H1 (cell line): ENCODE data around the gene NETO1. TPM values are rescaled to one million over a fixed set of nuclear protein-coding genes. Genes with fewer than 3 reads are reported as not detected.

ENCODE experiments used
- CTCF ChIA-PET: fragments of 300-600 bp; sonication (Branson Sonifier 250); formaldehyde crosslinking; loops from one replicate; lab custom pipeline; 2021; ENCODE audit not compliant: partially characterized antibody; lab: Charles Lee
- POLR2A ChIA-PET: fragments of 300-600 bp; sonication (Branson Sonifier 250); formaldehyde crosslinking; loops from one replicate; lab custom pipeline; 2021; ENCODE audit warnings: inconsistent platforms; ENCODE audit not compliant: partially characterized antibody; lab: Charles Lee
- DNase-seq, 2 experiments: peaks; one replicate each; pipeline versions ENCODE4 v3.0.0 to v3.0.0-alpha.2; 2010 to 2022; ENCODE audit warnings: low spot score in 2 of 2, low read depth in 1 of 2, mixed read lengths in 1 of 2
- FAIRE-seq: peaks from 2 replicates; lab custom pipeline; 2011; peaks lifted over from hg19 to GRCh38; lab: Jason Lieb, UNC
- H2AFZ ChIP-seq: 2 replicates; pipeline ENCODE4 v1.8.1; 2012; ENCODE audit warnings: low read length, inconsistent platforms
- H2AK5ac ChIP-seq: 2 replicates; pipeline ENCODE4 v1.6.1; 2013; ENCODE audit warnings: low read depth, low read length
- H2BK120ac ChIP-seq: replicated peaks from 2 replicates; pipeline ENCODE3; 2013; ENCODE audit warnings: low read depth, low read length, inconsistent platforms
- H2BK12ac ChIP-seq: 2 replicates; pipeline ENCODE4 v1.6.1; 2013; ENCODE audit warnings: low read depth, low read length
- H2BK15ac ChIP-seq: 2 replicates; pipeline ENCODE4 v1.6.1; 2013; ENCODE audit warnings: low read length
- H2BK20ac ChIP-seq: 2 replicates; pipeline ENCODE4 v1.6.1; 2013; ENCODE audit warnings: low read length
- H2BK5ac ChIP-seq: 2 replicates; pipeline ENCODE4 v1.6.1; 2013; ENCODE audit warnings: low read depth, low read length
- H3K14ac ChIP-seq: 2 replicates; pipeline ENCODE4 v1.6.1; 2013; ENCODE audit warnings: inconsistent platforms; ENCODE audit not compliant: insufficient read length
- H3K18ac ChIP-seq: 2 replicates; pipeline ENCODE4 v1.6.1; 2013; ENCODE audit warnings: low read length; ENCODE audit errors: extremely low read depth
- H3K23ac ChIP-seq: 2 replicates; pipeline ENCODE4 v1.6.1; 2013; ENCODE audit warnings: inconsistent platforms; ENCODE audit not compliant: insufficient read length
- H3K23me2 ChIP-seq: 2 replicates; pipeline ENCODE4 v1.6.1; 2013; ENCODE audit warnings: low read depth, low read length
- H3K27ac ChIP-seq: 2 replicates; pipeline ENCODE4 v1.6.1; 2011; ENCODE audit warnings: low read depth, low read length, inconsistent platforms
- H3K27me3 ChIP-seq, 4 experiments: replicated peaks in 1 of 4; 1 replicate in 1 of 4; 2 replicates in 3 of 4; pipeline versions ENCODE4 v1.6.1 to v1.8.1; 2011 to 2013; ENCODE audit warnings: low read length in 3 of 4, mild to moderate bottlenecking in 3 of 4, inconsistent platforms in 2 of 4, mixed read lengths in 2 of 4, moderate library complexity in 1 of 4; ENCODE audit not compliant: control insufficient read depth in 3 of 4, insufficient read depth in 3 of 4; ENCODE audit errors: extremely low read depth in 1 of 4
- H3K36me3 ChIP-seq, 4 experiments: 2 replicates each; pipeline versions ENCODE4 v1.6.1 to v1.8.1; 2011 to 2013; ENCODE audit warnings: mild to moderate bottlenecking in 4 of 4, low read length in 3 of 4, moderate library complexity in 2 of 4, control low read depth in 1 of 4, inconsistent platforms in 1 of 4; ENCODE audit not compliant: insufficient read depth in 4 of 4, control insufficient read depth in 2 of 4
- H3K4ac ChIP-seq: replicated peaks from 2 replicates; pipeline ENCODE3; 2013; ENCODE audit warnings: low read length, low read depth, mixed read lengths, inconsistent platforms; ENCODE audit not compliant: insufficient read length
- H3K4me1 ChIP-seq, 4 experiments: replicated peaks in 1 of 4; 1 replicate in 1 of 4; 2 replicates in 3 of 4; pipeline versions ENCODE4 v1.6.1 to v1.8.1; 2011 to 2013; ENCODE audit warnings: low read length in 3 of 4, inconsistent platforms in 2 of 4, mixed read lengths in 1 of 4; ENCODE audit not compliant: insufficient read depth in 4 of 4, control insufficient read depth in 3 of 4
- H3K4me2 ChIP-seq, 2 experiments: 2 replicates each; pipeline versions ENCODE4 v1.6.1 to v1.8.1; 2011 to 2013; ENCODE audit warnings: low read depth in 2 of 2, low read length in 2 of 2, control low read depth in 1 of 2, inconsistent platforms in 1 of 2, mild to moderate bottlenecking in 1 of 2; ENCODE audit not compliant: insufficient read depth in 1 of 2
- H3K4me3 ChIP-seq, 4 experiments: fragments of 200-600, 300-600 bp in 1 of 4; sonication (generic), shearing (Covaris generic), sonication (Bioruptor Twin) in 1 of 4; 2 replicates each; pipeline versions ENCODE4 v1.5.1 to v1.8.1; 2011 to 2016; ENCODE audit warnings: low read length in 4 of 4, low read depth in 3 of 4, control low read depth in 2 of 4, inconsistent platforms in 2 of 4, mild to moderate bottlenecking in 2 of 4, mixed read lengths in 1 of 4, moderate library complexity in 1 of 4; ENCODE audit not compliant: insufficient read depth in 2 of 4; ENCODE audit errors: extremely low read depth in 1 of 4
- H3K56ac ChIP-seq: replicated peaks from 2 replicates; pipeline ENCODE3; 2013; ENCODE audit warnings: low read depth, mild to moderate bottlenecking, mixed read lengths, low read length, inconsistent platforms; ENCODE audit not compliant: insufficient read length
- H3K79me1 ChIP-seq: 2 replicates; pipeline ENCODE4 v1.6.1; 2013; ENCODE audit warnings: low read depth, low read length, control low read depth
- H3K79me2 ChIP-seq, 2 experiments: 2 replicates each; pipeline versions ENCODE4 v1.6.1 to v1.8.1; 2012 to 2013; ENCODE audit warnings: low read length in 2 of 2, mild to moderate bottlenecking in 2 of 2, inconsistent platforms in 1 of 2; ENCODE audit not compliant: insufficient read depth in 2 of 2, control insufficient read depth in 1 of 2
- H3K9ac ChIP-seq, 4 experiments: replicated peaks in 1 of 4; 1 replicate in 1 of 4; 2 replicates in 3 of 4; pipeline versions ENCODE4 v1.6.1 to v1.8.1; 2011 to 2013; ENCODE audit warnings: low read depth in 3 of 4, low read length in 3 of 4, control low read depth in 2 of 4, mild to moderate bottlenecking in 2 of 4, moderate library complexity in 2 of 4, inconsistent platforms in 1 of 4; ENCODE audit errors: extremely low read depth in 1 of 4
- H3K9me3 ChIP-seq, 2 experiments: 2 replicates each; pipeline versions ENCODE4 v1.6.1 to v1.8.1; 2012 to 2013; ENCODE audit warnings: mild to moderate bottlenecking in 2 of 2, moderate library complexity in 2 of 2, control low read depth in 1 of 2, inconsistent platforms in 1 of 2, low read depth in 1 of 2, low read length in 1 of 2, mixed read lengths in 1 of 2; ENCODE audit not compliant: insufficient read depth in 2 of 2
- H4K20me1 ChIP-seq, 2 experiments: replicated peaks in 1 of 2; 2 replicates each; pipeline versions ENCODE3 to v1.8.1; 2011 to 2013; ENCODE audit warnings: inconsistent platforms in 2 of 2, low read length in 2 of 2, mild to moderate bottlenecking in 1 of 2; ENCODE audit not compliant: insufficient read depth in 2 of 2, control insufficient read depth in 1 of 2
- H4K5ac ChIP-seq: 2 replicates; pipeline ENCODE4 v1.6.1; 2013; ENCODE audit warnings: low read length, low read depth, mixed read lengths, inconsistent platforms; ENCODE audit not compliant: insufficient read length
- H4K8ac ChIP-seq: 2 replicates; pipeline ENCODE4 v1.8.0; 2013; ENCODE audit warnings: mild to moderate bottlenecking, moderate library complexity, low read length, inconsistent platforms; ENCODE audit not compliant: insufficient read depth; ENCODE audit errors: extremely low read depth
- H4K91ac ChIP-seq: replicated peaks from 2 replicates; pipeline ENCODE3; 2013; ENCODE audit warnings: low read length, mixed read lengths, inconsistent platforms; ENCODE audit not compliant: insufficient read length
- CHD2 ChIP-seq: IDR thresholded peaks from 2 replicates; pipeline ENCODE4 v1.6.1; 2012; ENCODE audit warnings: low read length, improper control_type of control experiment
- CTCF ChIP-seq, 3 experiments: IDR thresholded peaks; 1 replicate in 2 of 3; 2 replicates in 1 of 3; pipeline versions ENCODE4 v1.5.1 to v1.6.1; 2011; ENCODE audit warnings: low read length in 3 of 3, mild to moderate bottlenecking in 3 of 3, inconsistent platforms in 2 of 3, low read depth in 1 of 3, moderate library complexity in 1 of 3; ENCODE audit not compliant: insufficient read depth in 1 of 3; ENCODE audit errors: control extremely low read depth in 1 of 3
- GTF2F1 ChIP-seq: IDR thresholded peaks from 2 replicates; pipeline ENCODE4 v1.6.1; 2012; ENCODE audit warnings: low read depth, low read length, improper control_type of control experiment, borderline replicate concordance
- KDM5A ChIP-seq: fragments of 200-600 bp; IDR thresholded peaks from 2 replicates; pipeline ENCODE4 v1.7.1; 2012; ENCODE audit warnings: mild to moderate bottlenecking, low read length, inconsistent platforms, mixed read lengths
- SIN3A ChIP-seq, 2 experiments: IDR thresholded peaks in 1 of 2; conservative IDR thresholded peaks in 1 of 2; 2 replicates each; pipeline ENCODE4 v1.6.1; 2011 to 2012; ENCODE audit warnings: low read length in 2 of 2, improper control_type of control experiment in 1 of 2, low read depth in 1 of 2, mild to moderate bottlenecking in 1 of 2
- SP4 ChIP-seq: IDR thresholded peaks from 2 replicates; pipeline ENCODE4 v1.6.1; 2012; ENCODE audit warnings: low read length, inconsistent platforms
- SRF ChIP-seq: IDR thresholded peaks from 2 replicates; pipeline ENCODE4 v1.6.1; 2011; ENCODE audit warnings: mild to moderate bottlenecking, low read depth, low read length, moderate library complexity
- SUZ12 ChIP-seq: fragments of 200-600 bp; sonication (generic); IDR thresholded peaks from 2 replicates; pipeline ENCODE4 v1.6.1; 2012; ENCODE audit warnings: mild to moderate bottlenecking, inconsistent platforms, low read length, moderate library complexity, mixed read lengths
- TAF7 ChIP-seq: optimal IDR thresholded peaks from 2 replicates; pipeline ENCODE3; 2011; ENCODE audit warnings: low read depth, mild to moderate bottlenecking, inconsistent platforms, low read length, moderate library complexity, borderline replicate concordance
- TCF12 ChIP-seq: IDR thresholded peaks from 2 replicates; pipeline ENCODE4 v1.6.1; 2011; ENCODE audit warnings: low read depth, mild to moderate bottlenecking, low read length
- whole genome bisulfite sequencing, 2 experiments: shearing (Covaris generic) in 1 of 2; methylation state at CpG; one replicate each; pipeline versions ENCODE4 v1.1.6 to v1.1.7; 2013 to 2015; ENCODE audit warnings: low lambda C conversion rate in 2 of 2, mixed read lengths in 2 of 2, inconsistent platforms in 1 of 2, low coverage in 1 of 2, missing lambda C conversion rate in 1 of 2; ENCODE audit not compliant: insufficient replicate concordance in 2 of 2, insufficient coverage in 1 of 2, insufficient read length in 1 of 2; ENCODE audit errors: extremely low coverage in 1 of 2, missing lambda C conversion rate in 1 of 2; 5-methylcytosine and 5-hydroxymethylcytosine counted together
- polyA plus RNA-seq, 7 experiments: library from polyadenylated mRNA; depleted of rRNA in 3 of 7; stranded (reverse) in 5 of 7; unstranded in 2 of 7; fragments of >200 nt in 5 of 7; fragments of 200-250 nt in 2 of 7; gene quantifications; 1 replicate in 5 of 7; 2 replicates in 1 of 7; 4 replicates in 1 of 7; pipeline versions ENCODE4 v1.2.1 to v1.2.3, GENCODE V29; 2011 to 2013; ENCODE audit warnings: missing spikeins in 2 of 7, mixed read lengths in 2 of 7
- total RNA-seq: library from RNA; stranded (reverse); fragmentation: NEBNext Ultra II Directional; extraction: Animal tissue kit (Norgen Biotek cat#: 25700); gene quantifications from 2 replicates; pipeline ENCODE4 v1.2.1, GENCODE V29; 2021

The NETO1 gene
- total and polyA plus RNA-seq, 2 of the 8 experiments (the other 6 are each of a cell fraction or from before 2014, with no cell fraction given) = 3.0 to 19.3 TPM

DNA sequence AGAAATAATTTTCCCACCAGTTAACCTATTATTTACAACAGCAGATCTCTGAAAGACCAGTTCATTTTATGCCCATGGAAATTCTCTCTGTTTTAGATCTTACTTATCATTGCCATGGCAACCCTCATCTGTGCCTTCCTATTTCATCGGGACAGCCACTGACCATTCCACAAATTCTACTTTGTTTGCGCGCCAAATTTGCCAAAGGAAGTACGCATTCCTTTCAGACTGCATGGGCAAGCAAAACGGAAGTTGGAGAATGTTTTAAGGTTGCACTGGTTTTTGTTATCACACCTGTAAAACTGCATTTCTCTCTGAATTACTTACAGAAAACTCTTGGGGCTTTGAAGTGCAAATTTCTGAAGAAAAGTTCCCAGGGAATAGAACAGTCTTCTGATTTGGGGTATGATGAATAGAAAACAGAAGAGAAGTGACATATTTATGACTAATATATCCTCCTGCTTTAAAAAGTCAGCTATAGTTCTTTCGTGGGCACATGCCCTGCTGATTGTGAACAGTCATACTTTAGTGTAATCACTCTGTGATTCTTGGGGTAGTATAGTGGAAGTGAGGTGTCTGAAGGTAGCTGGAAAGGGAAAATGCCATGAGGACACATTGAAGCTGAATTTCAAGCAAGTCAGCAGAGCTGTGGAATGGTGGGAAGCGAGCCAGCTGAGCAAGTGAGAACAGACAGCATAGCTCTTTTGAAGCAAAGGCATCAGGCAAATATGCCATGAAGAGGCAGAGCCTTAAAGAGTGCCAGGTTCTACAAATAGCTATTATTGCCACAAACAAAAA, 20.9 kb downstream of the NETO1 start:
- Histone ChIP-seq H2BK12ac (no peak overlapping the region), H3K23me2 (no peaks in the 10 kb centered on the region), H4K91ac (no peak overlapping the region), H3K56ac (no peak overlapping the region), H3K4me3 (no peak overlapping the region), H3K9ac (no peak overlapping the region), H2AK5ac (no peak overlapping the region), H3K14ac (no peak overlapping the region), H4K5ac (no peak overlapping the region), H2BK120ac (no peak overlapping the region), H3K36me3 (no peaks in the 10 kb centered on the region; a peak in 1 of 8 replicates), H3K27ac (no peak overlapping the region), H2AFZ (no peak overlapping the region), H2BK5ac (no peak overlapping the region), H3K4me2 (no peak overlapping the region), H3K4me1 (peaks cover 0 to 7% (median 3%) of the 10 kb centered on the region in 4 experiments; a peak in 4 of 7 replicates), H3K79me1 (no peaks in the 10 kb centered on the region; the same call in 1 of the 2 replicates), H2BK20ac (no peak overlapping the region), H2BK15ac (no peak overlapping the region), H3K23ac (no peak overlapping the region), H4K20me1 (no peaks in the 10 kb centered on the region), H3K4ac (no peak overlapping the region), H3K27me3 (no peaks in the 10 kb centered on the region), H3K18ac (no peak overlapping the region), H3K9me3 (no peaks in the 10 kb centered on the region), H4K8ac (no peak overlapping the region), H3K79me2 (no peaks in the 10 kb centered on the region)
- DNase-seq (no peak), FAIRE-seq (no peak)
- POLR2A ChIA-PET = no interaction called here
- CTCF ChIA-PET = no interaction called here
- 88% methylated on average over 7 of the region's 7 CpGs; no CpG with 5 or more reads in 1 of the 2 experiments for WGBS, 2 experiments
- TF ChIP-seq SRF = no peak
- TF ChIP-seq GTF2F1 = no peak
- no peak for TF ChIP-seq TAF7
- no peak for TF ChIP-seq CHD2
- TF ChIP-seq SP4 = no peak
- TF ChIP-seq TCF12 = no peak
- no peak for TF ChIP-seq SUZ12
- TF ChIP-seq SIN3A (conservative IDR thresholded peaks at IDR 0.05 in 1 of 2, IDR thresholded peaks at IDR 0.05 in 1 of 2; ENCODE audit: low read depth in 1 of 2, low read length in 2 of 2) = no peak
- no peak for TF ChIP-seq CTCF (IDR thresholded peaks at IDR 0.05; ENCODE audit: control extremely low read depth in 1 of 3, insufficient read depth in 1 of 3, low read depth in 1 of 3, low read length in 3 of 3)
- TF ChIP-seq KDM5A = no peak
